Type B pancreatic cell (in vitro differentiated cells): Measurements from ENCODE around the gene TWIST1. TPM values are rescaled to one million over a fixed set of nuclear protein-coding genes. Genes with fewer than 3 reads are reported as not detected.

Experiments
- DNase-seq: peaks from one replicate; pipeline ENCODE4 v3.0.0; 2021; ENCODE audit warnings: mixed read lengths; ENCODE audit not compliant: unreplicated experiment; ENCODE audit errors: extremely low spot score
- H3K27ac Mint-ChIP-seq: 2 replicates; pipeline ENCODE4 v1.8.0; 2021; ENCODE audit warnings: mild to moderate bottlenecking, mixed read lengths
- H3K27me3 Mint-ChIP-seq: 2 replicates; pipeline ENCODE4 v1.8.0; 2021; ENCODE audit warnings: mixed read lengths
- H3K36me3 Mint-ChIP-seq: 2 replicates; pipeline ENCODE4 v1.8.0; 2021; ENCODE audit warnings: mixed read lengths
- H3K4me1 Mint-ChIP-seq: one replicate; pipeline ENCODE4 v1.8.0; 2021; ENCODE audit warnings: mixed read lengths; ENCODE audit not compliant: unreplicated experiment
- H3K4me3 Mint-ChIP-seq: 2 replicates; pipeline ENCODE4 v1.8.0; 2021; ENCODE audit warnings: mild to moderate bottlenecking, mixed read lengths
- H3K9me3 Mint-ChIP-seq: 2 replicates; pipeline ENCODE4 v1.8.0; 2021; ENCODE audit warnings: mixed read lengths
- CTCF ChIP-seq: fragments of 200-600 bp; sonication (generic); conservative IDR thresholded peaks from 2 replicates; pipeline ENCODE4 v1.5.0; 2021; ENCODE audit warnings: antibody characterized with exemption, mild to moderate bottlenecking
- total RNA-seq: library from RNA; stranded (reverse); gene quantifications from 2 replicates; pipeline ENCODE4 v1.2.1, GENCODE V29; 2021; ENCODE audit warnings: low replicate concordance

Gene TWIST1
- total RNA-seq, 1 donor from 2014 or later: 121 TPM

GRCh38 chr7:19090526-19090925 lies 26.9 kb downstream of the TWIST1 start:
- no peak for TF ChIP-seq CTCF
- peaks cover 8% of the 10 kb centered on the region for H3K4me1 Mint-ChIP-seq
- no peak overlapping the region for H3K4me3 Mint-ChIP-seq
- no peaks in the 10 kb centered on the region for H3K9me3 Mint-ChIP-seq
- H3K27ac Mint-ChIP-seq: no peak overlapping the region
- H3K27me3 Mint-ChIP-seq: no peaks in the 10 kb centered on the region
- DNase-seq: no peak
- H3K36me3 Mint-ChIP-seq: peaks cover 4% of the 10 kb centered on the region

DNA sequence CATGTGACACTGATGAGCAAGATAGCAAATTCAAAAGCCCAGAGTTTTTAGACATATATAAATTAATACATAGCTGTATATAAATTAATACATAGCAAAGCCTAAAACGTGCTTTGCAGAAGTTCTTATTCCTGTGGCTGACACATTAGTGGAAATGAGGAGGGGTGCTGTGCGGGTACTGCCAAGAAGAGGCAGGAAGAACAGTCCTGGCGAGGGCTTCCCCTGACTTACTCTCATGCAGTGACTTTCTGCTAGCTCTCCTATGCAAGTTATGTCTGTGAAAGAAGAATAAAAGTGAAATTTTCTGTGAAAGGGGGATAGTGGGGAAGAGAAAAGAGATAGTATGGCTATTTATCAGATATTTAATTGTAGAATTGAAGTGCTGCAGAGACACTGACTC lies 27.6 kb downstream of the TWIST1 start:
- Mint-ChIP-seq H3K27me3 (no peaks in the 10 kb centered on the region), H3K4me1 (peaks cover 3% of the 10 kb centered on the region), H3K27ac (no peak overlapping the region), H3K9me3 (no peaks in the 10 kb centered on the region), H3K4me3 (no peak overlapping the region), H3K36me3 (peaks cover 4% of the 10 kb centered on the region)
- no peak for DNase-seq
- no peak for TF ChIP-seq CTCF

DNA sequence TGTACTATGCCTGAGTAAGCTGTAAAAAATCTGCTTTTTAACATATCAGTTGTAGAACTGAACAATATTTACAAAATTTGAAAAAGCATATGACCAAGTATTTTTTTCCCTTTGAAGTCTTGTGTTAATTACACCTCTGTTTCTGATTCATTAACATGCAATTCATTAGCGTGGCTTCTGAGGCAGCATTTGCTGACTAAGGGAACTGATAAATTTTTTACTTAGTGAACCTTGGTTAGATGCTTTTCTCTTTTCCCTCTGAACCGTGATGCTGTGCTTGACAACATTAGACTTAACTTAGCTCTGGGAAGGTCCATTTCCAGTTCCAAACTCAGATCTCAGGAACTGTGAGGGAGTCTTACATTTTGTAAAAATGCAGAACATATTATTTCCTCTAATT lies 28.1 kb downstream of the TWIST1 start:
- Mint-ChIP-seq H3K4me3 (no peak overlapping the region), H3K4me1 (peaks cover 3% of the 10 kb centered on the region), H3K36me3 (peaks cover 4% of the 10 kb centered on the region), H3K9me3 (no peaks in the 10 kb centered on the region), H3K27ac (no peak overlapping the region), H3K27me3 (no peaks in the 10 kb centered on the region)
- no peak for TF ChIP-seq CTCF
- DNase-seq: no peak

- TF ChIP-seq CTCF: no peak
- Mint-ChIP-seq H3K27ac (peak overlapping the region; percentile 79), H3K27me3 (no peaks in the 10 kb centered on the region), H3K4me3 (peak overlapping the region; percentile 2), H3K4me1 (peaks cover 3% of the 10 kb centered on the region), H3K36me3 (peaks cover 4% of the 10 kb centered on the region), H3K9me3 (peaks cover 6% of the 10 kb centered on the region)
- no peak for DNase-seq
These were observed 37.3 kb downstream of the TWIST1 start for GRCh38 chr7:19080093-19080492.

GRCh38 chr7:19079066-19079465 lies 38.4 kb downstream of the TWIST1 start:
- Mint-ChIP-seq H3K27ac (peak overlapping the region; percentile 77), H3K9me3 (peaks cover 6% of the 10 kb centered on the region), H3K4me3 (peak overlapping the region; percentile 5), H3K4me1 (peaks cover 3% of the 10 kb centered on the region), H3K36me3 (peaks cover 8% of the 10 kb centered on the region), H3K27me3 (no peaks in the 10 kb centered on the region)
- no peak for DNase-seq
- TF ChIP-seq CTCF: no peak

- Mint-ChIP-seq H3K27ac (no peak overlapping the region), H3K4me3 (no peak overlapping the region), H3K4me1 (no peaks in the 10 kb centered on the region), H3K27me3 (no peaks in the 10 kb centered on the region), H3K9me3 (no peaks in the 10 kb centered on the region), H3K36me3 (peaks cover 2% of the 10 kb centered on the region)
- DNase-seq: no peak
- TF ChIP-seq CTCF: no peak
These were observed 47.6 kb downstream of the TWIST1 start for GRCh38 chr7:19069842-19070241.
